ENCODE measurements around the gene KATNB1.
"Not testable (repeated sequence)": the region's sequence is repeated elsewhere in the genome, so short reads cannot be mapped to it uniquely, and the experiment has no call there.

The KATNB1 gene

DNA sequence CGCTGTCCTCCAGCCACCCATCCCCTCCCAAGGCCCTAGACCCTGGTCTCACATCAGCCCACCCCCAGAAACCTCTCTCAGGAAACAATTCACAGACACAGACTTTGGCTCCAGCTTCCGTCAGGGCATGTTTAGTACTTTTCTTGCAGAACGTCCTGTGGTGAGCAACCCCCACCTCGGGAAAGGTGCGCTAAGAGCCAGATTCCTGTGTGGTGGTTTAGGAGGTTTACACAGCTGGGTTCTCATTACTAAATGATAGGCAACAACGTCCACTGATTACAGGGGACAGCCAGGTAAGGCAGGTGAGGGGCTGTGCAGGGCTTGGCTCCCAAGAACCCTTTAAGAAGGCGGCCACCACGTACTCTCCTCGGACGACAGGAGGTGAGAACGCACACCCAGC lies 37.4 kb downstream of the KATNB1 start:
- DNase-seq (ENCODE audit: low spot score), result no peak

DNA sequence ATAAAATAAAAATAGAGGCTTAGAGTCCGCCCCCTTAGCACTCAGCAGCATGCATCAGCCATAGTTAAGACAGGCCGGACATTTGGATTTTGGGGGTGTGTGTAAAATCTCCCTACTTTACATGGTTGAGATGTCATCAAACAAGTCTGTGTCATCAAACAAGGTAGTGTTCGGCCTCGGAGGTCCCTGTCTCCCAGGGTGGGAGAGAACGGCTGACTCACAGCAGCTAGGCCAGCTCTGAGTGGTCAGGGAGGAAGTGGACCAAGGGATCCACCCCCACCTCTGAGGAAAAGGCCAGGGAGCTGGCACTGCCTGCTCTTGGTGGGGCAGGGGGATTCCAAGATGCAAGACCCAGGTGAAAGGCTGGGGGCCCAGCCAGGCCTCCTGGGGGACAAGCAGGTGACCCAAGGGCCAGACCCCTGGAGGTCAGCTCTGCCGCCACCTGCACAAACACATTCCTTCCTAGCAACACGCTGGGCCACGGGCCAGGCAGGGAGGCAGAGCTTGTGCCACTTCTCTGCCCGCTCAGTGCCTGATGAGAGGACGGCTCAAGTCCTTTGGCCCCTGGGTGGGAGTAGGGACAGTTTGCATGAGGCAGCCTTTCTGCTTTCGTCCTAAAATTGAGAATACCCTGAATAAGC lies 38.2 kb downstream of the KATNB1 start:
- no peak for DNase-seq (ENCODE audit: low spot score)

DNA sequence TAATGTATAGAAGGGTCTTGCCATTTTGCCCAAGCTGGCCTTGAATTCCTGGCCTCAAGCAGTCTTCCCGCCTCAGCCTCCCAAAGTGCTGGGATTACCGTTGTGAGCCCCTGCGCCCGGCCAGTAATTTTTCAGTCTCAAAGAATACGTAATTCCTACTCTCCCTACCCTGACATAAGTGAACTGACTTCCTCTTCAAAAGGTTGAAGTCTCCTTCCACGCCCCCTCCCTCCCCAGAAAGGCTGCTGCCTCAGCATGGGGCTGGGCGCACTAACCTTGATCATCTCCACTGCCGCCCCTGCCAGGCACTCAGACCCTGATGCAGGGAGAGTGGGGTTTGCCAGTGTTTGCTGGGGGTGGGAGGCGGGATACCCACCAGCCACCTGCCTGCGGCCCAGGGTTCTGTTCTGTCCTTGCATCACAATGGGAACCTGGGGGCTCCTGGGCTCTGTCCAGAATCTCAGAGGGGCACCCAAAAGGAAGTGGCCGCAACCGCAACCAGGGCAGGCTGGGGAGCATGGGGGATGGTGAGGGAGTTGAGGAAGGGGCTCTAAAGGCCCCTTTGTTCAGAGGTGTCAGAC lies 39.2 kb downstream of the KATNB1 start:
- no peak for DNase-seq (ENCODE audit: low spot score)

DNA sequence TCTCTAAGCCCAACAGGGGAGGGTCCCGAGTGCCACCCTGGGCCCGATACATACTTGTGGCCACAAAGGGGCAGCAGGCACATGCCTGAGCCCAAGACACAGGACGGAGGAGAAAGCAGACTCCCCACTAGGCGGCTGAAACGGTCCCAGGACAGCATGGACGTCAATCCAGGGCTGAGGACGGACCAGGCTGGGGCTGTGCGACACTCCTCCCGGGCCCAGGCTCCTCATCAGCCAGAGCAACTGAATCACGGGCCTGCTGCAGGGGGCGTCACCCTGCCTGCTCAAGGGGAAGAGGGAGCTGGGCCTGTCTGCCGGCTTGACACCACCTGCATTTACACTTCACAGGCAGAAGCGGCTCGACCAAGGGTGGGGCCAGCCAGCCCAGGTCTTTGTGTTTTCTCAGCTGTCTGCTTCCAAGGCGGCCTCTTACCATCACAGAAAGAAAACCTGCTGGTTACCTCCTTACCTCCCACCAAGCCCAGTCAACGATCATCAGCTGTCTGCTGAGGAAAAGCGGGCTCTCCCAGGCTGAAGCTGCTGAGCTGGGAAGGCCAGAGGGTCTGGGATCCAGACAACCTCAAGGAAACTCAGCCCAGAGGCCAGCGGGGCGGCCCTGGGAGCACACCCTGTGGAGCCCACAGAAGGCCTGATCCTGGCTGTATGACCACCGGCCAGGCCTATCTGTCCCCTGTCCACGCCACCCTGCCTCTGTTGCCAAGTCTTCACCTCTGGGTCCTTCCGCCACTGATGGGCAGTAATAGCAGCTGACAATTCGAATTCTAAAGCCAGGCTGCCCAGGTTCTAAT lies 40.3 kb downstream of the KATNB1 start:
- no peak for DNase-seq (ENCODE audit: low spot score)

DNA sequence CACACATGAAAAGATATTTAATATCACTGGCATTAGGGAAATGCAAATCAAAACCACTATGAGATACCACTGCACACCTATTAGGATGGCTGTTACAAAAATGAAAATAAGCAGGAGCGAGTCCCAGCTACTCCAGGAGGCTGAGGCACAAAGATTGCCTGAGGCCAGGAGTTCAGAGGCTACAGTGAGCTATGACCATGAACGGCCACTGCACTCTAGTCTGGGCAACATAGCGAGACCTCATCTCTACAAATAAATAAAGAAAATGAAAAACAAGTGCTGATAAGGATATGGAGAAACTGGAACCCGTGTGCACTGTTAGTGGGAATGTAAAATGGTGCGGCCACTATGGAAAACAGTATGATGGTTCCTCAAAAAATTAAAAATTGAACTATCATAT lies 43.1 kb downstream of the KATNB1 start:
- DNase-seq (ENCODE audit: low spot score), result no peak

DNA sequence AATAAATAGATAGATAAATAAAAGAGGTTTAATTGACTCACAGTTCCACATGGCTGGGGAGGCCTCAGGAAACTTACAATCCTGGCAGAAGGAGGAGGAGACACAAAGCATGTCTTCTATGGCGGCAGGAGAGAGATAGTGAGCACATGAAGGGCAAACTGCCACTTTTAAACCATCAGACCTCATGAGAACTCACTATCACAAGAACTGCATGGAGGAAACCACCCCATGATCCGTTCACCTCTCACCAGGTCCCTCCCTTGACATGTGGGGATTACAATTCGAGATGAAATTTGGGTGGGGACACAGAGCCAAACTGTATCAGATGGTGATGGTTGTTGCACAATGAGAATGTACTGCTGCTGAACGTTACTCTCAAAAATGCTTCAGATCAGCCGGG lies 44.3 kb downstream of the KATNB1 start:
- DNase-seq (ENCODE audit: low spot score), result not testable (repeated sequence)

DNA sequence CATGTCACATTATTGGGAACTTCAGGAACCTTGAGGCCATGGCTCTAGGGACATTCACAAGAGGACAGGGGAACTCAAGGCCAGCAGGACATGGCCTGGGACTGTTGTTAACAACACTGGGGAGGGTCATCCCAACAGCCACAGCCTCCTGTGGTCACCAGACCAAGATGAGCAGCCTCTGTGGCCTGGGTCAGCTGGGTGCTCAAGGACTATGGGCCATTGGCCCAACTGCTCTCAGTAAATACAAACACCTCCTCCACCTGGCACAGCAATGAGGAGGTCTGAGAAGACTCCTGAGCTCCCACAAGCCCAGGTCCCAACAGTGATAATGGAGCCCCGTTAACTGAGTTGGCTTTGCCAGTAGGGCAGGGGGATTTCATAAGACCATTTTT lies 45.8 kb downstream of the KATNB1 start:
- DNase-seq (ENCODE audit: low spot score), result no peak

DNA sequence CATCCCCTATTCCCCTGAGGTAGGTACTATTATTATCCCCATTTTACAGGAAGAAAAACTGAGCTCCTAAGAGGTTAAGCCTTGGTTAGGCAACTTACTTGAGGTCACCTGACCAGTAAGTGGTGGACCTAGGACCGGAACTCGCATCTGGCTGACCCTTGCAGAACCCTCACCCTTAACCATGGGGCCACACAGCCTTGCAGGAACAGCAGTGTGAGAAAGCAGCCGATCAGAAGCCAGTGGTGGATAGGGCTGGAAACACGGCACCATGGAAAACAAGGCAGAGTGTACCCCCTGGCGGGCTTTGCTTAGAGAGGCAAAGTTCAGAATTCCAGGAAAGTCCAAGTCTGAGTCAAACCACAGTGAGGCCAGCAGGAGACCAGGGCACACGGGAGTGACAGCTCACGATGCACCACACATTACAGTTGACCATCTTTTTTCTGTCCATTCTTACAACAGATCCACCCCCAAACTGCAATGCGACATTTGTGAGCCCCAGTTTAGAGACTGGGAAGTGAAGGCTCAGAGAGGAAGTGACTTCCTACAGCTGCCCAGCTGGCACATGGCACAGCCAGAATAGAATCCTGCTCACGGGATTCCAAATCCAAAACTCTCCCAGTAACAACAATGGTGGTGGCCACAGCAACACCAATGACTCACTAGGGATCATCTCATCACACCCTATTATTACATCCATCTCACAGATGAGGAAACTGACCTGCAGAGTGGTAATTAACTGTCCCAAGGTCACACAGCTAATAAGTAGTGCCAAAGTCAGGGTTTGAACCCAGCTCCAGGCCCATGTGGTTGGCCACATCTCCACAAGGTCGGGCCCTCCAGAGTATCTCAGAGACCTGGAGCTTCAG lies 46.4 kb downstream of the KATNB1 start:
- DNase-seq (ENCODE audit: low spot score), result no peak

DNA sequence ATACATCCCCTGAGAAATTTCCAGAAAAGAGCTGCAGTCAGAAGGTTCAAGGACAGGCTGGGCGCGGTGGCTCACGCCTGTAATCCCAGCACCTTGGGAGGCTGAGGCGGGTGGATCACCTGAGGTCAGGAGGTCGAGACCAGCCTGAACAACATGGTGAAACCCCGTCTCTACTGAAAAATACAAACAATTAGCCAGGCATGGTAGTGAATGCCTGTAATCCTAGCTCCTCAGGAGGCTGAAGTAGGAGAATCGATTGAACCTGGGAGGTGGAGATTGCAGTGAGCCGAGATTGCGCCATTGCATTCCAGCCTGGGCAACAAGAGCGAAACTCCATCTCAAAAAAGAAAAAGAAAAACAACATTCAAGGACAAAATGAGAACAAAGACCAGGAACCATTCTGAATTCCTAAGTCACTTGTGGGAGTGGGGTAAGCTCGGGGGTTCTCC lies 47.1 kb downstream of the KATNB1 start:
- DNase-seq (ENCODE audit: low spot score), result not testable (repeated sequence)

DNA sequence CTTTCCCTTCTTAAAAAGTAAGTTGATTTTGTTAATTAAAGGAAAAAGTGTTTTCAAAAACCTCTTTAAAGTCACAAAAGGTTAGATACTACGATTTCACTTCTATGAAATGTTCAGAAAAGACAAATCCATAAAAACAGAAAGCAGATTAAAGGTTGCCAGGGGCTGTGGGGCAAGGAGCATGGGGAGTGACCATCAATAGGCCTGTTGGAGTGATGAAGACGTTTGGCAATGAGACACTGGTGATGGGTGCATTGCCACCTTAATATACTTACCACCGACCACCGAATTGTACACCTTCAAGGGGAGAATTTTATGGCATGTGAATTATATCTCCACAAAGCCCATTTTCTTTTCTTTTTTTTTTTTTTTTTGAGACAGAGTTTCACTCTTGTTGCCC lies 47.5 kb downstream of the KATNB1 start:
- DNase-seq (ENCODE audit: low spot score), result no peak

DNA sequence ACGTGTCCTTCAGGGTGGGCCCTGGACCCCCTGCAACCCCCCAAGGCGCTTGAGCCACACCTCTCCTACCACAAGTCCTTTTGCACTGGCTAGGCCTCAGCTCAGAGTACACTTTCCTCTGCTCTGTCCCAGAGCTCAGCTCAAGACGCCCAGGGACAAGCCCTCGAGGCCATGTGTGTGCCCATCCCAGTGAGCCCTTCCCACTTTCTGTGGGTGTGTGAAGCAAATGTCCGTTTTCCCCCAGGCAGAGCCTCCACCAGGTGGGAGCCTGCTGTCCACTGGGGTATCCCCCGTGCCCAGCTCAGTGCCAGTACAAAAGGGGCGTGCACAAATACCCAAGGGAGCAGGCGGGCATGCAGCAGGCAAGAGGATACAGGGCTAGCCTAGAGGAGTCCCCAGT lies 48.3 kb downstream of the KATNB1 start:
- DNase-seq (ENCODE audit: low spot score), result no peak

DNA sequence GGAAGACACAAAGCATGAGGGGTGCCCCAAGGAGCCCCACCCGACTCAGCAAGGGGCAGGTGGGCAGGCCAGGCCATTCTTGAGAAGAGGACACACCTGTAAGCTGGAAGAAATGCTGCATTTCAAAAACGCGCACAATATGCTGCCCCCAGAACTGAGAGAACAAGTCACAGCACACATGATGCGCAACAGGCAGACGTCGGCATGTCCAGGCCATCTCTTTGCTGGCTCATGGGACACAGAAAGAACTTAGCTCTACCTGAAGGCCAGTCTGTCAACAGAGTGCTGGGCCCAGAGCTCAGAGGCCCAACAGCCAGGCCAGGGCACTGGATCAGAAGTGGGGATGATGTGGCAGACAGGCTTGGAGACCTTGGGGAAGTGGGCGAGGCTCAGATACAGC lies 48.8 kb downstream of the KATNB1 start:
- no peak for DNase-seq (ENCODE audit: low spot score)

DNA sequence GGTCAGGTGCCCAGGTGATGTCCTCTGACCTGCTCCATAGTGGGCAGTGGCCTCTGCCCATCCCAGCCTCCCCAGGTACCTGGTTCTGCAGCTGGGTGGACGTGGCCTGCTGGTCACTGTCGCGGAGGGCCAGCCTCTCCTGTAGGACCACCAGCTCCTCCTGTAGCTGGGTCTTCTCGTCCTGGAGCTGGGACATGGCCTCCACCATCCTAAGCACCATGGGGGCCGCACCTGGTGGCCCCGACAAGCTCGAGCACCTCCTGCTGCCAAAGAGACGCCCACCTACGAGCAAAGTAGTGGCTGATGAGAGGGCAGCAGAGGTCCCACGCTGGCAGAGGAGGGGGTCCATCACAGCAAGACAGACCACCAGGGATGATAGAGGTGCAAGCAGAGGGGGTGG lies 49.8 kb downstream of the KATNB1 start:
- DNase-seq (ENCODE audit: low spot score), result no peak

DNA sequence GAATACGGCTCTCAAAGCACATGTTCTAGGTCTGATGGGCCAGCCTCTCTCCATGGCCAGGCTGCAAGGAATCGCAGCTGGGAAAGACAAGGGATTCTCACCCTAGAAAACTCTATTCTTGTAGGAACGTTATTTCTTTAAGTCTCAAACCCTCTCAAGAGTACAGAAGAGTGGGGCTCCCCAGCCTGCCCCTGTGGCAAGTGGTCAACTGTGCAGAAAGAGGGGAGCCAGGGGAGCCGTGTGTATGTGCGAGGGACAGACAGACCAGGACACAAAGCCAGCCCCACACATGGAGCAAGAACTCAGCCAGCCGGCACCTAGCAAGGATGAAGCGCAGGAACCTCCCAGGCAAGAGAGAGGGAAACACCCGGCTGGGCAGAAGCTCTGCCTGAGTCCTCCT lies 50.4 kb downstream of the KATNB1 start:
- no peak for DNase-seq (ENCODE audit: low spot score)

DNA sequence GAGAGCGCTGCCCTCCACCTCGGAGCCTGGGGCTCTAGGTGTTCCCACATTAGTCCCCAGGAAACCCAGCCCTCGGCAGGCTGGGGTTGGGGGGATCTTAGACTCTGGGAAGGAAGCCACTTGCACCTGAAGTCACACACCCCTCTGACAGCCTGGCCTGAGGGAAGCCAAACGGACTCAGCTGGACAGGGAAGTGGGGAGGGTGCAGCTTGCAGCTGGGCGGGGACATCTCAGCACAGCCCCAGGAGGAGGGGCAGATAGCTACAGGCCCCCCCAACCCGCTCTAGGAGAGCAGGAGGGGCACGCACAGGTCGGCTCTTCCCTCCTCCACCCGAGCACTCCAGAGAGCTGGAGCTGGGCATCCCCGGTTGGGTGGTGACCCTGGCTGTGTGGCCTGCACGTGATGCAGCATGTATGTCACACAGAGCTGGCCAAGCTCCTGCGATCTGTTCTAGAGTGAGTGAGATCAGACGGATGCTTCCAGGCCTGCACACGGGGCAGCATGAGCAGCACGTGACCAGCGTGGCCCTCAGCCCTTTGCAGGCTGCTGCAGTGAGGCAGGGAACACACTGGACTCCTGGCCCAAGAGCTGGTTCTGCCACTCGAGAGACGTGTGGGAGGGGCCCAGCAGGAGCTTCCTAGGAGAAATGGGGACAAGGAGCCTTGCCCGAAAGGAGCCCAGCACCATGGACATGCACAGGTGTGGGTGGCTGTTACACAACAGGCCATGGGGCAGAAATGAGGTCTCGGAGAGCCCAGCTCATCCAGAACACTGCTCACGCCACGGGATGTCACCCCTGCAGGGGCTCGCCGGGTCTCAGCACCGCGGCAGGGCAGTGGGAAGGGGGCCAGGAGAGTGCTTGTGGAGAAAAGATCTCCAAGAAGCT lies 51.3 kb downstream of the KATNB1 start:
- no peak for DNase-seq (ENCODE audit: low spot score)

DNA sequence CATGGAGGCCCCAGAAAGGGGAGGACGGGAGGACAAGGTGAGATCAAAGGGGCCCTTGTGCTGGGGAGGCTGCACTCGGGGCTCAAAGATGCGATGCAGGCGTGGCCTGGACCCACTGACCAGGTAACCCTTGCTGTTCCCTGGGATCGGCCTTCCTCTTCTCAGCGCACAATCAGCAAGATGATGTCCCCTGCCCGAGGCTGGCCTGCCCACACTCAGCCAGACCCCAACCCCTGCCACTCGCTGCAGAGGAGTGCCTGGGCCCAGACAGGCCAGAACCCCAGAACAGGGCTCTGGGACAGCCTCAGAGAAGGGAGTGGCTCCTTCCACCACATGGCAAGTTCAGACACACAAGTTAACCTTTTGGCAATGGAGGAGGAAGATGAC lies 51.9 kb downstream of the KATNB1 start:
- DNase-seq (ENCODE audit: low spot score), result no peak

DNA sequence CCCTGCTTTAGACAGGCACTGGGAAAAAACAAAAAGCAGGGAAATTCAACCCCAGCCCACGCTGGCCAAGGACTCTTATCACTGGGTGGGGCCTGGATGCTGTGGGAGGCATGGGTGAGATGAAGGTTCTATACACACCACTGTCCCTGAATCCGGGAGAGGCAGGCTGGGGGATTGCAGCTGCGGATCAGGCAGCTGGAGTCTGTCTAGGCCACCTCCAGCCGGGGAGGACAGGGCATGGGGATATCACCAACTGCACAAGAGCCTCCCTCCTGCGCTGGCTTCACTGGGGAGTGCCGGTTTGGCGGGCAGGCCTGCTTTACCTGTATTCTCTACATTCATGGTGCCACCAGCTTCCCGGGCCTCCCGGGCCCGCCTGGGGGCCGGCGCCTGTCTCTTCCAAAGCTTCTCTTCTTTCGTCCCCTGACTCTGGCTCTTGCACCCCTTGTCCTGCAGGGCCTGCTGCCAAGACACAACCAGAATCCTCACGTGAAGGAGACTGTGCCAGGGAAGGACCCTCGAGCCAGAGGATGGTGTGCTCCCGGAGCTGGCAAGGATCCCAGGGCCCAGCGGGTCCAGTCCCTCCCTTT lies 52.8 kb downstream of the KATNB1 start:
- no peak for DNase-seq (ENCODE audit: low spot score)

DNA sequence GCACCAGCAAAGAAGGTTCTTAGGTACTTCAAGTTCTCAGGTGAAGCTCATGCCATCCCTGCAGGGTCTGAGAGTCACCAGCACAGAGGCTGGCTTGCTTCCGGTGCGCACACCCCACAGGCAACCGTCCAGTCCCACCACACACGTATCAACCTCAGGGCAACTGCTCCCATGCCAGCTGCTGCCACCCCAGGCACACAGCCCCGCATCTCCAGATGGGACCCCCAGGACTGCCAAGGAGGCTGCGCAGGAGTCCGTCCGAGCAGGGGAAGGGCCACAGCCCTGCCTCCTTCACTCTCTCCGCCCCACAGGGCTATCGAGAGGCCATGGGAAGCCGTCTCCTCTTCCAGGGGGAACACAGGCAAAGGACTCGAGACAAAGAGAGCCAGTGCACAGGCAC lies 53.4 kb downstream of the KATNB1 start:
- DNase-seq (ENCODE audit: low spot score), result no peak

DNA sequence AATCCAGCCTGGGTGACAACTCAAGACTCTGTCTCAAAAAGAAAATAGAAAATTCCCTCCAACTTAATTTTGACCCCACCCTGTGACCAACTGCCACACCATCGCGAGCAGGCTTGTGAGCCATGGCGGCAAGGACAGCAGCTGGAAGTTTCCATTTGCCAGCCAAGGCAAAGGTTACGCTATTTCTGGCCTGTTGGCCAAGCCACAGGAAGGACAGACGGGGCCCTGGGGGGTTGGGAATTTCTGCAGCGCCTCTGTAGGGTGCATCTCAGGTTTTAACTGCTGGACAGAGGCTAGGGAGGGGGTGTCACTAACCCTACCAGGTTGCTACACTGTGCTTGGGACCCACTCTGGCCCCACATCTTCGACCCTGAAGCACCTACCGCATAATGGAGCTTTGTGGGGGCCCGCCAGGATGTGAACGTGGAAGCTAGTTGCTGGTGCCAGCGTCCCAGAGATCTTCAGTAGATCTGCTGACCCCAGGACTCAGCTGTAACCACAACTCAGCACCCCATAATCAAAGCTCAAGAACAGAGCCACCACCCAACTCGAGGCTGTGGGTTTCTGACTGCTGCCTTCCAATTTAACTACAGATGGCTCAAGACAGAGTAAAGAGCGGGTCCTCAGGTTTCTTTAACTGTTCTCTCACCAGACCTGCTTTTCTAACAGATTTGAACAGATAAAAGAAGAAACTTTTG lies 55.8 kb downstream of the KATNB1 start:
- no peak for DNase-seq (ENCODE audit: low spot score)

DNA sequence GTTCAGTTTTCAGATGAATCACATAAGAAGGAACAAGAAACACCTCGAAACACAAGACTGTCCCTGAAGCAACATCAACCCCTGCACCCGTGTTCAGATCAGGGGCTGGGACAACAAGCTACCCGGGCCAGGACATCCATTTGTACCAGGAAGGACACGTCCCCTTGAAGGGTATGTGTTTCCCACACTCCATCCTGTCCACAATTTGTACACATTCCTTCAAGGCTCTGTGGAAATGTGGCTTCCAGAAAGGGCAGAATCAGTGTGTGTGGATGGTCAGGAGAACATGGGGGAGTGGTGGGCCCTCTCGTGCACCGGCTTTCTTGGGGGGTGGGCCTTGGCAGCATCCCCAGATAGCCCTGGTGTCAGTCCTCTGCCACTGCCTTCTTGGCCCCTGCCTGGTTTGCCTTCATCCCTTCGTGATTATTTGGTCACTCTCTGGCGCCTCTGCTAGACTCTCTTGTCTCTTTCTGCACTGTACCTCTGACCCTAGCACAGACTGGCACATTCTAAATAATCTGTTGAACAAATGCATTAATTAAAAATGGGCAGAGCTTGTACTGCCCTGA lies 56.4 kb downstream of the KATNB1 start:
- no peak for DNase-seq (ENCODE audit: low spot score)

All from LoVo (cell line).